ENCODE measurements around the gene HPS4.
"Not testable (repeated sequence)": the region's sequence is repeated elsewhere in the genome, so short reads cannot be mapped to it uniquely, and the experiment has no call there.

Gene HPS4

DNA sequence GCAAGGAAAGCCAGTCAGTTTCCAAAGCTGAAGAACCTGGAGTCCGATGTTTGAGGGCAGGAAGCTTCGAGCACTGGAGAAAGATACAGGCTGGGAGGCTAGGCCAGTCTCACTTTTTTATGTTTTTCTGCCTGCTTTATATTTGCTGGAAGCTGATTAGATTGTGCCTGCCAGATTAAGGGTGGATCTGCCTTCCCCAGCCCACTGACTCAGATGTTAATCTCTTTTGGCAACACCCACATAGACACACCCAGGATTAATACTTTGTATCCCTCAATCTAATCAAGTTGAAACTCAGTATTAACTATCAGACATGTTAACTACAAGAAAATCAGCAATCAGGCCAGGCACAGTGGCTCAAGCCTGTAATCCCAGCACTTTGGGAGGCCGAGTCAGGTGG is 44.8 kb downstream of the HPS4 start:
- not testable (repeated sequence) for DNase-seq

DNA sequence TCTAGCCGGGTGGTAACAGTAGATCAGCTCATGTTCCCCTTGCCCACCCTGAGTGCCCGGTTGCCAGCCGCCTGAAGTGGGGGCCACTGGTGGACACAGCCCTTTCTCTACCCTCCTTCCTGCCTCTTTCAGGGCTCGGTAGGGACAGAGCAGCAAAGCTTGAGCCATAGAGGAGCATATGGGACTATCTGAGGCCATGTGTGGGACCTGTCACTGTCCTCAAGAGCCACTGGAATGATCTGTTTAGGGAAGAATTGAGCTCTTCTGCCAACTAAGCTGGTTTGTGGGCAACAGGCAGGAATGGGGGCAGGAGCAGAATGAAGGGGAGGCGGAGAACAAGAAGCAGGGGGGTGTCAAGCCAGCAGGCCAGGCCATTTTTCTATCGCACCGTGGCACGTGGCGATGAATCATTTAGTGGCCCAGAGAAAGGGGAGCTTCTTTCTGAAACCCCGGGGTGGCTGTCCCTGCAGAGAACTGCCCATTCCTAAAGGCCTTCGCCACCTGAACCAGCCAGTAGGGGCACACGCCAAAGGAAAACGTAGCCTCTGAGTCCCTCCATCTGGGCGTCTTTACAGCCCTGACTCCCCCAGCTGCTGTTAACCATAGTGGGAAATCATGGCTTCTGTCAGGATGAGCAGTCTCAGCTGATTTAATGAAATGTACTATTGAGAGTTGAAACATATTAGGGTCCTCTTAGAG is 45.7 kb downstream of the HPS4 start:
- no peak for DNase-seq

DNA sequence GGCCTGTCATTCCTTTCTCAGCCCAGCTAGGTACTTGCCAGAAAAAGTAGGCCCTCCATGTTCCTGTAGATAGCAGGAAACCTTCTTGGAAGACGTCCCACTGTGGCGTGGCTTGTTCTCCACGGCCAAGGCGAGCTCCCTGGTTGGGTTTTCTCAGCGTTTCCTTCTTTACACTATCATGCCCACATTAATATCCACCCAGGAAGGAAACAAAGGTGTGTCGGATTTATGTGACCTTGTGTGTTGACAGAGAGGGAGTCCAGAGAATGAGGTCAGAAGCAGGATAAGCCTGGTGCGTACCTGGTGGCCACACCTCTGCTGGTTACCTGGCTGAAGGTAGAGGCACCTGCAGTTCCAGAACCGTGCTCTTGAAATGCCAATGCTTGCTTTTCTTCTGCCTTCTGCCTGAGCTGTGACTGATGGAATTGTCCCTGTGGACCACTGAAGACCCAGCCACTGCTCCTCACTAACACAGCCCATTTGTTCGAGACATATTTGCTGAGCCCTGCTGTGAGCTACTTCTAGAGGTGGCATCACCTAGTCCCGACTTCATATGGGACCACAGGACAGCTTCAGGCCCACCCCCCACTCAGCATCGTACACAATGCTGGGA is 46.6 kb downstream of the HPS4 start:
- no peak for DNase-seq

DNA sequence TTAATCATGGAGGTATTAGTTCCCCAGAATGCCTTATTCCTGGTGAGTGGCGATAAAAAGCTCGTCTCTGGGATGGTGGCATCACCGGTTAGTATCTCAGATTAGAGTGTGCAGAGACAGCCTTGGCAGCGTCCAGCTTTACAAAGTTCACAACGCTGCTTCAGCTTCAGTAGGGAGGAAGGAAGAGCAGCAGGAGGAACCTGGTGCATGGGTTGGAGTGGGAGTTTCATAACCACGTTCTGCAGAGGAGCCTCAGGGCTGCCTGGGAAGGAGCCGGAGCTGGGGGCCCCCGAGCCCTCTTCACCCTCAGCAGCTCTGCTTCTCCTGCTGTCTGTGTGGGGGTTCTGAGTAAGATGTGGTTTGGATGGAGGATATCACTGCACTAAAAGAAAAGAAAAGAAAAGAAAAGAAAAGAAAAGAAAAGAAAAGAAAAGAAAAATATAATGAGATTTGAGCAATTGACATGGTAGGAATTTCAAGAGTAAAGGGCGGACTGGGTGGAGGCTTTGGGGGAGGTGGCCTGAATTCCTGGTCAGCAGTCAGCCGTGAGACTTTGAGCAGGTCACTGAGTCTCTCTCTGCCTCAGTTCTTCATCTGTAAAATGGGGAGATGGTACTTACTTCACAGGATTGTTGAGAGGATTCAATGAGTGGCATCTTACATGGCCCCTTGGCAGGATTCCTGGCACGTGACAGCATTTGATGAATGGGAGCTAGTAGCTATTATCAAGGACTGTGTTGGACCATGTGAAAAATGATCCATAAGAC is 48.1 kb downstream of the HPS4 start:
- no peak for DNase-seq

DNA sequence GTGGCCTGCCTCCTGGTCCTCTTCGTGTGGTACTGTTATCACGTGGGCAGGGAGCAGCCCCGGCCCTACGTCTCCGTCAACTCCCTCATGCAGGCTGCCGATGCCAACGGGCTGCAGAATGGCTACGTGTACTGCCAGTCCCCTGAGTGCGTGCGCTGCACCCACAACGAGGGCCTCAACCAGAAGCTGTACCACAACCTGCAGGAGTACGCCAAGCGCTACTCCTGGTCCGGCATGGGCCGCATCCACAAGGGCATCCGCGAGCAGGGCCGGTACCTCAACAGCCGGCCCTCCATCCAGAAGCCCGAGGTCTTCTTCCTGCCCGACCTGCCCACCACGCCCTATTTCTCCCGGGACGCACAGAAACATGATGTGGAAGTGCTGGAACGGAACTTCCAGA is 49.8 kb downstream of the HPS4 start:
- no peak for DNase-seq

DNA sequence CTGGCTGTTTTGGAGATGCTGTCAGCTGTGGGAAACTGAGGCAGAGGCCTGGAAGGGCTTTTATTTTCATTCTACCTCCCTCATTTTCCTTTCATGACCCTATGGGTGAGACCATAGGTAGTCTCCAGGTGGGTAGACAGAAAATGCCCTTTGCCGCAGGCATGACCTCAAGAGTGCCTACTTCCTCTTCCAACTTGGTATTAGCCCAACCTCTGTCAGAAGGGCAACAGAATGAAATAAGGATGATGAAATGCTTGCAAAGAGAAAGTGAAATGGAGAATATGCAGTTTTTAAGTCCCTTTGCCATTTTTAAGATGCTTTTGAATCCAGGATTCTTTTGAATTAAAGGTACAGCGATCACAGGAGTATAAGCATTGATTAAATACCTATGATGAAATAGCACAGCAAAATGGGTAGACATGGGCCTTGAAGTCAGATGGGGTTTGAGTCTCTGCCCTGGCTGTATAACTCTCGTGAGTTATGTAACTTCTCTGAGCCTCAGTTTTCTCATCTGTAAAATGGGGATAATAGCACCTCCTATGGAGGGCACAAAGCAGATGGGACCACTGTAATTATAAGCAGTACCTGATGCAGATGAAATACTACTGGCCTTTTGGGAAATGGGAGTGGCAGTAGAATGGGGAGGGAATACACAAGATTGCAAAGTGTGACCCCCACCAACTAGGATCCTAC is 50.8 kb downstream of the HPS4 start:
- DNase-seq = no peak

DNA sequence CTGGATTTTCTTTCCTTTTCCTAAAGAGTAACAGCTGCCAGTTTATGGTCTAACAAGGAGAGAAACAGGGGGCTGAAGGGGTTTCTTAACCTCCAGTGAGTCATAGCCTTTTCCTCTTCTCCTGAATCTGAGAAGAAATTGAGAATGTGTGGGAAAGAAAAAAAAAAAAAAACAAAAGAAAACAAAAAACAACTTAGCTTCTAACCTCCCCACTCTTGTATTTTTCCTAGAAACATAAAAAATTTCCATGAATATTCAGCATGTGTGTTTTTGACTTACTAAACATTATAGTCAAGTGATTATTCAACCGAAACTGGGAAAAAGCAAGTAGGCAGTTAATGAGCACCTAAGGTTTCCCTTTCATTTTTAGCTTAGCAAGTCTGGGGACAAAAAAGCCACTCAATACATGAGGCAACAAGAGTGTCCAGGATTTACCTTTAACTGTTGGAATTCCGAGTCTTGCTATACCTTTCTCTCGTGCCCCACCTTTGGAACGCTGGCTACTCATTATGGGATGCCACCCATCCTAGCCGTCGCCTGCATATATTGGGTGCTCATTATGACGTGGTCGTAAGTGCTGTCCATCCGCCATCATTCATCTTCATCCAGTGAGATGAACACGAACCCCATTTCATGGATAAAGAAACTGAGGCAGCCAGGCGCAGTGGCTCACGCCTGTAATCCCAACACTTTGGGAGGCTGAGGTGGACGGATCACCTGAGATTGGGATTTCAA is 52.2 kb downstream of the HPS4 start:
- no peak for DNase-seq

DNA sequence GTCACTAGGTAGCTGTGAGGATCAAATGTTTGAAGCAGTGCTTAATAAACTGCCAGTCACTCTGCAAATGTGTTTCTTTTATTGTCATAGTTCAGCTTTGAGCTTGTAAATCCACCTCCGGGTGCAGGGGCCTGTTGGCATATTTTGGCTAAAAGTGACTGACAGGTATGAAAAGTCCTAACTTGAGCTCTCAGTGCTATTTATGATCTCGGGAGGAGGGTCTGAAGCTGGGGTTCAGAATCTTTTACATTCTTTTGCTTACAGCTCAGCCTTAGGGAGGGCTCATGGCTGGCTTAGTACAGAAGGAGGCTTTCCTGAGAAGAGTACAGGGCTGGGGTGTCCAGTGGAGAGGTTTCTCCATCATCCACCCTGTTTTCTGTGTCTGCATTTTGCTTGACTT is 53.0 kb downstream of the HPS4 start:
- DNase-seq = no peak

DNA sequence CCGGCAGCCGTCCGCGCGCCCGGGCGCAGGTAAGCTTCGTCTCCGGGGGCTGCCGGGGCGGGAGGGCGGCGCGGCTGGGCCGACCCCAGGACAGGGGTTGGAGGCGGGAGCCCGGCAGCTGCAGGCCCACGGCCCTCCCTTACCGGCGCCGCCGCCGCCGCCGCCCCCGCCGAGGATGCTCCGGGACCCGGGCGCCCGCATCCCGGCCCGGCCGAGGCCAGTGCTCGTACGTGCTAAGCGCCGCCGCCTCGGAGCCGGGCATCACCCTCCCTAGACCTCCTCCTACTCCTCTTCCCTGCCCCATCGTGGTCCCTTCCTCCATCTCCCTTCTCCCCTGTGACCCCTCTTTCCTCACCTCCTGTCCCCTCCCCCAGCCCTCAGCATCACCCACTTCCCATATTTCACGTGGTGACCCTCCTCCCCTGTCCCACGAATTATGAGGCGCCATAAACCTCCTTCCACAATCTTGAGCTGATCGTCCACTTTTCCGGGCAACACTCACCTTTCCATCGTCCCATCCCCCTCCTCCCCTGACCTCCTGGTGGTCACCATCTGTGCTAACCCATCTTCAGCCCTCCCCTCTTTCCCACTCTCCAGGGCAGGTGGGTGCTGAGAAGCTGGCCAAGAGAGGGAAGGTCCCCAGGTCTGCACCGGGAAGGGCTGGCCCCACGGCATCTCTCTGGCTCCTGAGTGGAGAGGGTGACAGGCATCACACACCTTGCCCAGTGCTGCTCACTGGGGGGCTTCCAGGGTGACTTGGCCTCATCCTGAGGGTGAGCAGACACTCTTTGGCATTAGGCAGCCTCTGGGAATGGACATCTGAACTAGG is 53.9 kb downstream of the HPS4 start:
- DNase-seq = no peak

DNA sequence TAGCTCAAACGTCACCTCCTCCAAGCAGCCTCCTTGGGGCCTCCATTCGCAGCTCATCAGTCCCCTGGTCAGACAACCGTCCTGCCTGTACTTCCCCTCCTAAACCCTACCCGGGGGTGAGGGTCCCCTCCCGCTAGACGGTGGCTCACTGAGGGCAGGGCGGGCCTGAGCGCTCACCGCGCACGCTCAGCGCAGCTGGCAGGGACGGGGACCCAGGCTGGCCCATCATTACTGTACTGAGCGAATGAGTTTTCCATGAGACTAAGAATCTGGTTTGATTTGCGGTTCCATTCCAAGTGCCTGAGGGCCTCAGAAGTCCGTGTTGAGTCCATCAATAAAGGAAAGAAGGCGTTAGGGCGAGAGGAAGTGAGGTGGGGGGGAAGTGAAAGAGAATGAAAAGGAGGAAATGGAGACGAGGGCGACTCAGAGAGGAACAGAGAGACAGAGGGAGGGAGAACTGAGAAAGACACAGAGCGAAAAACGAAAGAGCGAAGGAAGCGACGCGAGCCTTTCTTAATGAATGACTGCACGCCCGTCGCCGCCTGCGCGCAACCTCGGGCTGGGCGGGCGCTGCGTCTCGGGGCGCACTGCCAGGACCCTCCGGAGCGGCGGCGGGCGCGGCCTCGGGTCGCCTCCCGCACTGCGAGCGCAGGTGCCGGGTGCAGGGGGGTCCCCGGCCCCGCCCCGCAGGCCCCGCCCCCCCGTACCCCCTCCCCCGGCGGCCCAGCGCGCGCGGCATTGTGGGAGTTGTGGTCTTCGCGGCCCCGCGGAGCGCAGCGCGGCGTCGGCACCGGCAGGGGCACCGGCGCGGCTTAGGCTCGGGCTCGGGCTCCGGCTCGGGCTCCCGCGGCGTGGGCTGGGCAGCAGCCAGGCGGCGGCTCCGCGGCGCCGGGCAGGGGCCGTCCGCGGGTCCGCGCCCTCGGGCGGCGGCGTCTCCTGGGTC is 54.8 kb downstream of the HPS4 start, which contains the start of gene ASPHD2:
Gene ASPHD2, plus strand, starts transcription at position 746 of the 943 bp plus-strand sequence. CDS start 4,356 bp downstream, outside the sequence.
- peak; percentile 49 for DNase-seq

DNA sequence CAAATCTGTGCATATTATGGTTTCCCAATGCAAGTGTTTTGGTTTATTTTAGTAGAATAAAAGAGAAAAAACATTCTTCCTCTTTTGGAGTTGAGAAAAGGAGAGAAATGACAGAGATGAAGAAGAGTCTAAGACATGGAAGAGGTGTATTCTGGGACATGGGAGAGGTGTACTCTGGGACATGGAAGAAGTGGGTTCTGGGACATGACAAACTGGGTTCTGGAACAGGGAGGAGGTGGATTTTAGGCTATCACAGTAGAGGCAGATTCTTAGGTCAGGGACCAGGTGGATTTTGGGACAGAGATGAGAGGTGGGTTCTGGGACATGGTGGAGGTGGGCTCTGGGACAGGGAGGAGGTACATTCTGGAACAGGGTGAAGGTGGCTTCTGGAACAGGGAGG is 56.7 kb downstream of the HPS4 start:
- no peak for DNase-seq

DNA sequence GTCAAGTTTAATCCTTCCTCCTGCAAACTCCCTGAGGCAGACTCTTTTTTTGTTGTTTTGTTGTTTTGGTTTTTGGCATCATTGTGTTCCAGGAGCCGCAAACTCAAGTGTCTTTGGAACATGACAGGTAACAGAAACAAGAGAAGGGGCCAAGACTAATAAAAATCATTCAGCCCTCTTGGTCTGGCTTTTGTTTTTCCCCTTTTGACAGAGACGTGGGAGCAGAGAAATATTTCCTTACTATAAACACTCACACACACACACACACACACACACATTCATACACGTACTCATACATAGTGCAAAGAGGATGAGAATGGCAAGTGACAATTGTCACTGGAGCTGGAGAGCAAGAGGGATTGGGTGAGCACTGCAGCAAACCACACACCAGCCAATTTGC is 65.0 kb downstream of the HPS4 start:
- DNase-seq = no peak

DNA sequence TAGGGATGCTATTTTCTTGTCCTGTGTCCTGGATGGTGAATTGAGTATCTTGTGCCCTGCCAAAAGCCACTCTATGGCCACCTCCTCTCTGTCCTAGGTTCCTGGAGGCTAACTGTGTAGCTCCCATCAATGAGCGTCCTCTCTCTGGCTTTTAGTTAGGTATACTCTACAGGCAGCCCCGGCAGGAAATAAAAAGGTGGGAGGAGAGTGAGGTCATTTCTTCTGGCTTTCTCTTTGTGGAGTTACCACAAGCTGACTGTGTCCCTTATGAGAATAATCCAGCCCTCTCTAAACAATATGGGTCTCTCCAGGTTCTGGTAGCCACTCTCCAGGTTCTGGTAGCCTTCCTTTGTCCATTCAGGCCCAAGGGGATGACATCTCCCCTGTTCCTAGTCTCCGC is 66.2 kb downstream of the HPS4 start:
- DNase-seq = no peak

DNA sequence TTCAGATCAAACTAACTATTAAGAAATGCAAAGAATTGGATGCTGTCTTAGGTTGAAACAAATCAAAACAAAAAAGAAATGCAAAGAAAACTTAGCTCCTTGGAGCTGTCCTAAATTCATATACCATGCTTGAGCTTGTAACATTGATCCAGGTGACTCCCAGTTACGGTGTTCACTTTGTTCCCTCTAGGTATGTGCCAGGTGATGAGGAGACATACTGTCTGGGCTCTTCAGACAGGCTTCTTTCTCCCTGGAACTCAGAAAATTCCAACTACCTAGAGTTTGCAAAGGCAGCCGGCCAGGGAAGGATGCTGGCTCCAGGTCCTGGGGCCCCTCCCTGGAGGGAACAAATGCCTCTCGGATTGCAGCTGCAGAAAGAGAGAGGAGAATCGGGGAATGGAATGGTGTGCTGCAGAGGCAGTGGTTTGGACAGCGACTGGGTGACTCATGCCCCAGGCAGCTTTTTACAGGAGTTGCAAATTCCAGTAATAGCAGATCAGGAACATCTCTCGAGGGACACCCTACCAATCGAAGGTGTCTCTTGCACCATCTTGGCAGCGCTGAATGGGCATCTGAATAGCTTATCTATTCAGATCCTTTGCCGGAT is 66.8 kb downstream of the HPS4 start:
- peak; percentile 2 for DNase-seq

DNA sequence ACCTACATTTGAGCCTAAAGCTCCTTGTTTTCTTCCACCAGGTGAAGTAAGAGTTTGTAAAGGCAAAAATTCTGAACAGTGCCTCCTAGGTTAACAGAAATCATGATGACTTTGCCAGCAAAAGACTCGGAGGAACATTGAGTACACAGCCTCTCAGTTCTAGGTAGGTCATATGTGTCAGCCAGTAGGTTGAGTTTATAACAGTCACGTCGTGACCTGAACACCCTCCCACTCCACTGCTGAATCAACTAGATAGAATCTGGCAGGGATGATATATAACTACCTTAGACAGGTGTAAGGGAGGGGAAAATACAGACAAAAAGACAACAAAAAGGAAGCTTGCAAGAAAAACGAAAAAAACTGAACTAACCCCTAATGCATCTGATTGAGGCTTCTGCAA is 67.3 kb downstream of the HPS4 start:
- DNase-seq = no peak

DNA sequence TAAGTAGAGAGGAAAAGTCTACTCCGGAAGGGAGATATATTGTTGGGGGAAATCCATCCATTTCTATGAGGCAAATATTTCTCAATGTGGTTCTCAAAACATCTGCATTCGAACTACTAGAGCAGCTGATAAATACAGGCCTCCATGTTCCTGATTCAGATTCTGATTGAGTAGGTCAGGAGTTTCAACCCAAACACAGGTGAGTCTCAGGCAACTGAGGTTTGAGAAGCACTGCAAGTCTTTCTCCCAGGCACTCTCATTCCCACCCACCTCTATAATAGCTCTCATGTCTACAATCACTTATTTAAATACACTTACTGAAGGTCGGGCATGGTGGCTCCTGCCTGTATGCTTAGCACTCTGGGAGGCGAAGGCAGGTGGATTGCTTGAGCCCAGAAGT is 69.2 kb downstream of the HPS4 start:
- no peak for DNase-seq

DNA sequence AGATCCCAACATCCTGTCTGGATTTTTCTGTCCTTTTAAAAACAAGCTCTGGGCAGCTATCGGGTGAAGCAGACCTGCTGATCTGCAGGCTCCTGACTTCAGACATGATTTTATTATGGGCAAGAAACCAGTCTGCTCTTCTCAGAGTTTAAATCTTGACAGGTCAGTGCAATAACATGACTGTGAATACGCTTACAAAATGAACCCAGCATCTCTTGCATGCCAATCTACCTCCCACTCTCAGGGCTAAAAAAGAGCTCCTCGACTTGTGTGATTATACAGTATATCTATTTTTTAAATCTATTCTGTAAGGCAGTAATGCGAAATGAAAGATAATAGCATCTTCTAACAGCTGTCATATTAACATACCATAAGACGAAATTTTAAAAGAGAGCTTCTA is 73.2 kb downstream of the HPS4 start:
- DNase-seq = no peak

DNA sequence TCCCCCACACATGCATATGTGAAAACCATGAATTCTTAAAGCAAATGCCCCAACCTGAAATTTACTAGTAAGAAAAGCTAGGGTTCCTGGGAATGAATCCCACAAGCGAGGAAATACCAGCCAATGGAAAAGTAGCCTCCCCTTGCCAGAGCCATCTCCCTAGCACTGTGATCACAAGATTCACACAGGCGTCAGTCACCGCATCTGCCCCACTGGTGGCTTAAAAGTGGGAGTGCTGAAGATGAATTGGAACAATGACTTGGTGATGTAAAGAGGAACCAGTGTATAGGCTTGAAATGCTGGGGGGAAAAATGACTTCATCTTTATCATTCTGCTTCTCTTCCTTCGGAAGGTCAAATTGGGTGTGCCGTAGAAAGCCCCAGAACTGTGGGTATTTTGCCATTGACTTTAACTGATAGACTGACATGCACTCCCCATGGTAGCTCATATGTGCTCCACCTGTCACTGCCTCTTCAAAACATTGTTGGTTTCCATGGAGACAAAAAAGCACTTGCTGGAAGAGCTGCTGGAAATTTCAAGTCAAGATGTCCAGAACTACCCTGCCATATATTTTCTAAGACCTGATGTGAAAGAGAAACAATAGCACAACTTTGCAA is 73.8 kb downstream of the HPS4 start:
- DNase-seq = no peak

DNA sequence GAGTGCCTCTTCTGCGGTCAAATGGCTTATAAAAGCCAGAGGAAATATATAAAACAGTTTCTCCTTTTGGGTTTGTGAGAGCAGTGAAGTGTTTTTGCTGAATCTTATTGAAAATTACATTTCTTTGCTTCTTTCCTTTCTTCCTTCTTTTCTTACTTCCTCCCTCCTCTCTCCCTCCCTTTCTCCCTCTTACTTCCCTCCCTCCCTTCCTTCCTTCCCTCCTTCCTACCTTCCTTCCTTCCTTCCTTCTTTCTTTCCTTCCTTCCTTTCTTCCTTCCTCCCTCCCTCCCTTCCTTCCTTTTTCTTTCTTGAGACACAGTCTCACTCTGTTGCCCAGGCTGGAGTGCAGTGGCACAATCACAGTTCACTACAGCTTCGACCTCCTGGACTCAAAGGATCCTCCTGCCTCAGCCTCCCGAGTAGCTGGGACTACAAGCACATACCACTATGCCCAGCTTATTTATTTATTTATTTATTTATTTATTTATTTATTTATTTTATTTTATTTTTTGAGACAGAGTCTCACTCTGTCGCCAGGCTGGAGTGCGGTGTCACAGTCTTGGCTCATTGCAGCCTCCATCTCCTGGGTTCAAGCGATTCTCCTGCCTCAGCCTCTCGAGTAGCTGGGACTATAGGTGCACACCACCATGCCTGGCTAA is 74.9 kb downstream of the HPS4 start:
- not testable (repeated sequence) for DNase-seq

Measured in amniotic stem cell (primary cell).